ENCODE results near the gene CBARP. TPM values are rescaled to one million over a fixed set of nuclear protein-coding genes. Genes with fewer than 3 reads are reported as not detected.
"Not testable (repeated sequence)": the region's sequence is repeated elsewhere in the genome, so short reads cannot be mapped to it uniquely, and the experiment has no call there.

Gene CBARP
- total RNA-seq, 1 experiment from 2014 or later, result 23.4 TPM

GRCh38 chr19:1247748-1248138 lies 9.9 kb upstream of the CBARP start:
- H3K4me1 Mint-ChIP-seq, result peaks cover 9% of the 10 kb centered on the region
- no peak overlapping the region for H3K27ac Mint-ChIP-seq
- no peak for DNase-seq (ENCODE audit: low spot score)
- H3K36me3 Mint-ChIP-seq, result peaks cover 5% of the 10 kb centered on the region; the same call in 1 of the 2 replicates
- ATAC-seq, result no peak
- no peaks in the 10 kb centered on the region for H3K9me3 Mint-ChIP-seq
- TF ChIP-seq, protein P1, sequence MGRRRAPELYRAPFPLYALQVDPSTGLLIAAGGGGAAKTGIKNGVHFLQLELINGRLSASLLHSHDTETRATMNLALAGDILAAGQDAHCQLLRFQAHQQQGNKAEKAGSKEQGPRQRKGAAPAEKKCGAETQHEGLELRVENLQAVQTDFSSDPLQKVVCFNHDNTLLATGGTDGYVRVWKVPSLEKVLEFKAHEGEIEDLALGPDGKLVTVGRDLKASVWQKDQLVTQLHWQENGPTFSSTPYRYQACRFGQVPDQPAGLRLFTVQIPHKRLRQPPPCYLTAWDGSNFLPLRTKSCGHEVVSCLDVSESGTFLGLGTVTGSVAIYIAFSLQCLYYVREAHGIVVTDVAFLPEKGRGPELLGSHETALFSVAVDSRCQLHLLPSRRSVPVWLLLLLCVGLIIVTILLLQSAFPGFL (CRISPR knock-in tag; IDR thresholded peaks at IDR 0.05; ENCODE audit: borderline replicate concordance), result no peak
- TF ChIP-seq, protein P2, sequence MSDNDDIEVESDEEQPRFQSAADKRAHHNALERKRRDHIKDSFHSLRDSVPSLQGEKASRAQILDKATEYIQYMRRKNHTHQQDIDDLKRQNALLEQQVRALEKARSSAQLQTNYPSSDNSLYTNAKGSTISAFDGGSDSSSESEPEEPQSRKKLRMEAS (CRISPR knock-in tag; IDR thresholded peaks at IDR 0.05), result 0 out of 2 replicates have a peak, but pooled peaks have one; percentile 18
- POLR2A ChIA-PET, result no interaction called here
- no peaks in the 10 kb centered on the region for H3K27me3 Mint-ChIP-seq (ENCODE audit: low read depth)
- CTCF ChIA-PET, result interaction anchor here (1.5 to 9.7 kb wide), 2 partner anchors 14 to 21 kb away, joined by 3 to 648 read pairs; partner anchors contain the start of gene CIRBP
- H3K4me3 Mint-ChIP-seq, result no peak overlapping the region

- ChIA-PET CTCF (interaction anchor here (0.6 to 9.7 kb wide), 3 partner anchors 16 to 384 kb away, joined by 4 to 648 read pairs (median 4); partner anchors contain the start of gene CIRBP), POLR2A (interaction anchor here (0.6 to 3.4 kb wide), 4 partner anchors 13 to 649 kb away, joined by 4 to 37 read pairs (median 21); partner anchors contain the start of gene CIRBP)
- not testable (repeated sequence) for H3K36me3 Mint-ChIP-seq; H3K27me3 Mint-ChIP-seq (ENCODE audit: low read depth); DNase-seq (ENCODE audit: low spot score); ATAC-seq; H3K27ac Mint-ChIP-seq; H3K9me3 Mint-ChIP-seq; H3K4me3 Mint-ChIP-seq
- H3K4me1 Mint-ChIP-seq, result peaks cover 11% of the 10 kb centered on the region
Measured at GRCh38 chr19:1246265-1247087, 8.7 kb upstream of the CBARP start.

DNA sequence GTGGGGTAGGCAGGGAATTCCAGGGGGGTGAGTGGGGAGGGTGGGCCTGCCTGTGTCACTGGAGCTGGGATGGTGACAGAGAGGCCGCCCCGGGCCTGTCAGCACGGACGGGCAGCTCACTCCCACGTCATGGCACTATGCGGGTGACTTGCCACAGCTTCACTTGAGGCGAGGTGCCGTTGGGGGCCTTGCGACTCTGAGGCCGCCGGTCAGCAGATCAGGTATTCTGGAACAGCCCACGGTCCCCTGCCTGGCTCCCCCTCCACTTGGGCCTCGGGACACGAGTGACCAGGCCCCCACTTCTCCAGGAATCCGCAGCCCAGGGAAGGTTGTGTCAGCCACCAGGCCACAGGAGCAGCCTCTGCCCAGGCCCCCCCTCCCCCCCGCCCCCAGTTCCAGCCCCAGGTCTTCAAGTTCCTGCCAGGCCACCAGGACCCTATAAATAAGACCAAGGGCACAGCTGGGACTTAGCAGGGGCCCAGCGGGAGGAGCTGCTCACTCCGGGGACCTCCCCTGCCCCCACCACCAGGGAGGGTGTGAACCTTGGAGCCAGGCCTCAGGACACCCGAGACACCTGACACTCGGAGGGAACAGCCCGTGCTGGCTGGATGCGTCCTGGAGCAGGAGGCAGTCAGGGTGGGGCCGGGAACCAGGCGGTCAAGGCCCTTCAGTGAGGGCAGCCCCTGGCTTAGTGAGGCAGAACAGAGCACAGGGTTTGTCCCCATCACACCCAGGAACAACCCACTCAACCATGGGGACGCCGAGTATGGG lies 7.9 kb upstream of the CBARP start:
- Mint-ChIP-seq H3K4me1 (peaks cover 14% of the 10 kb centered on the region), H3K36me3 (no peaks in the 10 kb centered on the region), H3K9me3 (no peaks in the 10 kb centered on the region), H3K27ac (no peak overlapping the region), H3K4me3 (no peak overlapping the region), H3K27me3 (ENCODE audit: low read depth) (peaks cover 4% of the 10 kb centered on the region; the same call in 1 of the 2 replicates)
- TF ChIP-seq ZNF423 (CRISPR knock-in tag; IDR thresholded peaks at IDR 0.05), result 0 out of 2 replicates have a peak, but pooled peaks have one; percentile 10
- no peak for TF ChIP-seq FOXJ3 (CRISPR knock-in tag; IDR thresholded peaks at IDR 0.05; ENCODE audit: borderline replicate concordance)
- DNase-seq (ENCODE audit: low spot score) (peak; percentile 40), ATAC-seq (no peak)
- POLR2A ChIA-PET, result interaction anchor here (3.3 to 3.4 kb wide), 2 partner anchors 20 to 24 kb away, joined by 37 read pairs; partner anchors contain the start of gene CIRBP
- CTCF ChIA-PET, result interaction anchor here (0.6 to 9.7 kb wide), 6 partner anchors 16 to 261 kb away, joined by 3 to 648 read pairs (median 20); partner anchors contain the start of genes CIRBP, FAM174C and WDR18

GRCh38 chr19:1244693-1245451 lies 7.1 kb upstream of the CBARP start:
- CTCF ChIA-PET, result interaction anchor here (0.5 to 9.7 kb wide), 78 partner anchors 8 to 995 kb away, joined by 3 to 648 read pairs (median 4); partner anchors contain the start of genes ARHGAP45, CIRBP, FAM174C and NDUFS7
- POLR2A ChIA-PET, result interaction anchor here (0.5 to 3.4 kb wide), 11 partner anchors 8 to 779 kb away, joined by 3 to 37 read pairs (median 4); partner anchors contain the start of gene CIRBP
- Mint-ChIP-seq H3K4me1 (peaks cover 14% of the 10 kb centered on the region), H3K27ac (peak overlapping the region; percentile 80; the same call in 1 of the 2 replicates), H3K9me3 (no peaks in the 10 kb centered on the region), H3K4me3 (no peak overlapping the region), H3K27me3 (ENCODE audit: low read depth) (peaks cover 4% of the 10 kb centered on the region; the same call in 1 of the 2 replicates), H3K36me3 (no peaks in the 10 kb centered on the region)
- TF ChIP-seq GABPB1 (CRISPR knock-in tag; IDR thresholded peaks at IDR 0.05) (peak; percentile 40; the same call in 1 of the 2 replicates), RORB (CRISPR knock-in tag; IDR thresholded peaks at IDR 0.05) (no peak)
- DNase-seq (ENCODE audit: low spot score) (no peak), ATAC-seq (no peak)
